GM23338 (cell line): ENCODE measurements around the gene RGS6. TPM values are rescaled to one million over a fixed set of nuclear protein-coding genes. Genes with fewer than 3 reads are reported as not detected.

Experiments
- ATAC-seq: fragments of 200-7000 bp; cut with Tn5 transposase; 3 replicates; pipeline ENCODE4 v1.9.1; 2020
- DNase-seq: peaks from one replicate; pipeline ENCODE4 v3.0.0-alpha.2; 2015; ENCODE audit warnings: low spot score
- H2AFZ ChIP-seq: fragments of 200-600 bp; sonication (generic); 2 replicates; pipeline ENCODE4 v1.8.0; 2016; ENCODE audit warnings: antibody characterized with exemption, mild to moderate bottlenecking, moderate library complexity
- H3F3A ChIP-seq: fragments of 200-600 bp; sonication (generic); replicated peaks from 2 replicates; pipeline ENCODE4 v1.8.0; 2017; ENCODE audit warnings: antibody characterized with exemption, mixed run types, low read depth
- H3K27ac ChIP-seq: fragments of 200-600 bp; sonication (generic); 2 replicates; pipeline ENCODE4 v1.6.1; 2016; ENCODE audit warnings: low read depth
- H3K27me3 ChIP-seq: fragments of 200-600 bp; sonication (generic); 2 replicates; pipeline ENCODE4 v1.8.0; 2016; ENCODE audit warnings: mild to moderate bottlenecking, mixed run types, moderate library complexity; ENCODE audit not compliant: insufficient read depth
- H3K36me3 ChIP-seq: fragments of 200-600 bp; sonication (generic); 2 replicates; pipeline ENCODE4 v1.8.0; 2016; ENCODE audit warnings: mild to moderate bottlenecking; ENCODE audit not compliant: insufficient read depth
- H3K4me1 ChIP-seq: fragments of 200-600 bp; sonication (generic); 2 replicates; pipeline ENCODE4 v1.8.0; 2016; ENCODE audit warnings: mild to moderate bottlenecking, moderate library complexity; ENCODE audit not compliant: insufficient read depth
- H3K4me2 ChIP-seq: fragments of 200-600 bp; sonication (generic); 2 replicates; pipeline ENCODE4 v1.7.1; 2017; ENCODE audit warnings: mixed run types
- H3K4me3 ChIP-seq: fragments of 200-600 bp; sonication (generic); 2 replicates; pipeline ENCODE4 v1.6.1; 2016; ENCODE audit warnings: mixed run types
- H3K79me2 ChIP-seq: fragments of 200-600 bp; sonication (generic); replicated peaks from 2 replicates; pipeline ENCODE4 v1.8.0; 2017; ENCODE audit warnings: mild to moderate bottlenecking; ENCODE audit not compliant: insufficient read depth
- H3K9me2 ChIP-seq: fragments of 200-600 bp; sonication (generic); 2 replicates; pipeline ENCODE4 v1.8.0; 2017; ENCODE audit not compliant: insufficient read depth
- H4K20me1 ChIP-seq: fragments of 200-600 bp; sonication (generic); replicated peaks from 2 replicates; pipeline ENCODE4 v1.8.0; 2017; ENCODE audit warnings: mild to moderate bottlenecking; ENCODE audit not compliant: insufficient read depth
- H3K27ac Mint-ChIP-seq: 2 replicates; pipeline ENCODE4 v1.8.0; 2020; ENCODE audit warnings: inconsistent platforms, mild to moderate bottlenecking, moderate library complexity, mixed read lengths
- H3K27me3 Mint-ChIP-seq: 3 replicates; pipeline ENCODE4 v1.8.0; 2022; ENCODE audit warnings: low read depth, mild to moderate bottlenecking, moderate library complexity, mixed read lengths, inconsistent platforms; ENCODE audit not compliant: insufficient read depth, poor library complexity
- H3K36me3 Mint-ChIP-seq: 3 replicates; pipeline ENCODE4 v1.8.0; 2021; ENCODE audit warnings: low read depth, mild to moderate bottlenecking, inconsistent platforms, moderate library complexity, mixed read lengths
- H3K4me1 Mint-ChIP-seq: 3 replicates; pipeline ENCODE4 v1.8.0; 2020; ENCODE audit warnings: mild to moderate bottlenecking, inconsistent platforms, mixed read lengths
- H3K4me3 Mint-ChIP-seq: 3 replicates; pipeline ENCODE4 v1.8.0; 2021; ENCODE audit warnings: moderate library complexity, mild to moderate bottlenecking, inconsistent platforms, mixed read lengths
- H3K9me3 Mint-ChIP-seq: 3 replicates; pipeline ENCODE4 v1.8.0; 2020; ENCODE audit warnings: moderate library complexity, mild to moderate bottlenecking, inconsistent platforms, mixed read lengths
- CREB1 ChIP-seq: fragments of 250-450 bp; sonication (Bioruptor Pico); IDR thresholded peaks from 2 replicates; pipeline ENCODE4 v1.5.0; 2020; ENCODE audit warnings: low read depth, mild to moderate bottlenecking, moderate library complexity
- CTCF ChIP-seq, 2 experiments: fragments of 200-600 bp in 1 of 2; sonication (generic) in 1 of 2; conservative IDR thresholded peaks; 2 replicates each; pipeline versions ENCODE4 v1.5.1 to v1.6.1; 2016 to 2017; ENCODE audit warnings: antibody characterized with exemption in 2 of 2, low read depth in 2 of 2, mild to moderate bottlenecking in 2 of 2, moderate library complexity in 1 of 2
- EZH2 ChIP-seq: fragments of 200-600 bp; sonication (generic); IDR thresholded peaks from one replicate; pipeline ENCODE4 v1.8.0; 2017; ENCODE audit warnings: antibody characterized with exemption, mild to moderate bottlenecking, low read depth; ENCODE audit not compliant: unreplicated experiment
- EZH2phosphoT487 ChIP-seq: fragments of 200-600 bp; sonication (generic); IDR thresholded peaks from one replicate; pipeline ENCODE4 v1.8.1; 2018; ENCODE audit warnings: antibody characterized with exemption; ENCODE audit not compliant: unreplicated experiment
- POLR2AphosphoS5 ChIP-seq: IDR thresholded peaks from 2 replicates; pipeline ENCODE4 v1.6.1; 2016; ENCODE audit warnings: antibody characterized with exemption, low read depth
- REST ChIP-seq: IDR thresholded peaks from one replicate; pipeline ENCODE4 v1.6.1; 2018; ENCODE audit warnings: antibody characterized with exemption; ENCODE audit not compliant: unreplicated experiment
- STAT1 ChIP-seq: IDR thresholded peaks from one replicate; pipeline ENCODE4 v1.6.1; 2016; ENCODE audit warnings: antibody characterized with exemption; ENCODE audit not compliant: unreplicated experiment
- ZNF331 ChIP-seq: fragments of 250-450 bp; sonication (Bioruptor Pico); IDR thresholded peaks from 2 replicates; pipeline ENCODE4 v1.5.0; 2020; ENCODE audit warnings: low read depth, mild to moderate bottlenecking, moderate library complexity
- ZNF462 ChIP-seq: fragments of 250-450 bp; sonication (Bioruptor Pico); IDR thresholded peaks from 2 replicates; pipeline ENCODE4 v1.5.0; 2020; ENCODE audit warnings: mild to moderate bottlenecking, moderate library complexity
- polyA plus RNA-seq: library from polyadenylated mRNA; unstranded; fragments of >200 nt; fragmentation: Nextera tagmentation; extraction: Ambion mirVana; gene quantifications from 2 replicates; pipeline ENCODE4 v1.2.1, GENCODE V29; 2016
- total RNA-seq: library from RNA; depleted of rRNA; stranded (reverse); fragments of >200 nt; shearing (Covaris generic); gene quantifications from 2 replicates; pipeline ENCODE4 v1.2.3, GENCODE V29; 2014

RGS6 gene
- total and polyA plus RNA-seq, 2 experiments from 2014 or later = 0.66 to 0.83 TPM

GRCh38 chr14:72613975-72614319 is 681.7 kb downstream of the RGS6 start:
- Histone ChIP-seq H3K36me3 (no peaks in the 10 kb centered on the region), H3K4me1 (no peaks in the 10 kb centered on the region; the same call in 1 of the 2 replicates), H3K4me3 (no peak overlapping the region), H2AFZ (no peak overlapping the region), H4K20me1 (no peaks in the 10 kb centered on the region), H3K79me2 (no peaks in the 10 kb centered on the region), H3K4me2 (no peak overlapping the region), H3F3A (no peaks in the 10 kb centered on the region), H3K27ac (no peak overlapping the region), H3K27me3 (no peaks in the 10 kb centered on the region), H3K9me2 (no peaks in the 10 kb centered on the region)
- TF ChIP-seq EZH2 (no peak), EZH2phosphoT487 (no peak), ZNF331 (no peak), CTCF (conservative IDR thresholded peaks at IDR 0.05; ENCODE audit: low read depth in 2 of 2) (no peak)
- Mint-ChIP-seq H3K36me3 (no peaks in the 10 kb centered on the region), H3K9me3 (no peaks in the 10 kb centered on the region), H3K4me3 (no peak overlapping the region), H3K4me1 (peaks cover 15% of the 10 kb centered on the region), H3K27me3 (peaks cover 9% of the 10 kb centered on the region), H3K27ac (no peak overlapping the region)
- no peak for DNase-seq
- ATAC-seq = no peak

- H4K20me1 ChIP-seq = no peaks in the 10 kb centered on the region
- H3K4me3 ChIP-seq = no peak overlapping the region
- H3F3A ChIP-seq = no peaks in the 10 kb centered on the region
- no peaks in the 10 kb centered on the region for H3K79me2 ChIP-seq
- ATAC-seq = no peak
- Mint-ChIP-seq H3K36me3 (no peaks in the 10 kb centered on the region), H3K9me3 (no peaks in the 10 kb centered on the region), H3K27ac (no peak overlapping the region), H3K4me1 (peaks cover 15% of the 10 kb centered on the region), H3K27me3 (peaks cover 12% of the 10 kb centered on the region), H3K4me3 (no peak overlapping the region)
- DNase-seq = no peak
- no peak overlapping the region for H2AFZ ChIP-seq
- no peak overlapping the region for H3K4me2 ChIP-seq
- H3K9me2 ChIP-seq = no peaks in the 10 kb centered on the region
- H3K27me3 ChIP-seq = no peaks in the 10 kb centered on the region
- H3K4me1 ChIP-seq = no peaks in the 10 kb centered on the region; the same call in 1 of the 2 replicates
- H3K36me3 ChIP-seq = no peaks in the 10 kb centered on the region
- no peak overlapping the region for H3K27ac ChIP-seq
- TF ChIP-seq EZH2phosphoT487 (no peak), POLR2AphosphoS5 (no peak), EZH2 (no peak), ZNF331 (no peak), REST (no peak), CREB1 (CRISPR knock-in tag) (no peak), STAT1 (no peak), ZNF462 (CRISPR knock-in tag) (no peak)
Measured at GRCh38 chr14:72614365-72614764, 682.1 kb downstream of the RGS6 start.
